H1 (cell line): ENCODE data around the gene MYO1G. TPM values are rescaled to one million over a fixed set of nuclear protein-coding genes. Genes with fewer than 3 reads are reported as not detected.

ENCODE experiments used
- CTCF ChIA-PET: fragments of 300-600 bp; sonication (Branson Sonifier 250); formaldehyde crosslinking; loops from one replicate; lab custom pipeline; 2021; ENCODE audit not compliant: partially characterized antibody; lab: Charles Lee
- POLR2A ChIA-PET: fragments of 300-600 bp; sonication (Branson Sonifier 250); formaldehyde crosslinking; loops from one replicate; lab custom pipeline; 2021; ENCODE audit warnings: inconsistent platforms; ENCODE audit not compliant: partially characterized antibody; lab: Charles Lee
- DNase-seq, 2 experiments: peaks; one replicate each; pipeline versions ENCODE4 v3.0.0 to v3.0.0-alpha.2; 2010 to 2022; ENCODE audit warnings: low spot score in 2 of 2, low read depth in 1 of 2, mixed read lengths in 1 of 2
- FAIRE-seq: peaks from 2 replicates; lab custom pipeline; 2011; peaks lifted over from hg19 to GRCh38; lab: Jason Lieb, UNC
- H2AFZ ChIP-seq: 2 replicates; pipeline ENCODE4 v1.8.1; 2012; ENCODE audit warnings: low read length, inconsistent platforms
- H2AK5ac ChIP-seq: 2 replicates; pipeline ENCODE4 v1.6.1; 2013; ENCODE audit warnings: low read depth, low read length
- H2BK120ac ChIP-seq: replicated peaks from 2 replicates; pipeline ENCODE3; 2013; ENCODE audit warnings: low read depth, low read length, inconsistent platforms
- H2BK12ac ChIP-seq: 2 replicates; pipeline ENCODE4 v1.6.1; 2013; ENCODE audit warnings: low read depth, low read length
- H2BK15ac ChIP-seq: 2 replicates; pipeline ENCODE4 v1.6.1; 2013; ENCODE audit warnings: low read length
- H2BK20ac ChIP-seq: 2 replicates; pipeline ENCODE4 v1.6.1; 2013; ENCODE audit warnings: low read length
- H2BK5ac ChIP-seq: 2 replicates; pipeline ENCODE4 v1.6.1; 2013; ENCODE audit warnings: low read depth, low read length
- H3K14ac ChIP-seq: 2 replicates; pipeline ENCODE4 v1.6.1; 2013; ENCODE audit warnings: inconsistent platforms; ENCODE audit not compliant: insufficient read length
- H3K18ac ChIP-seq: 2 replicates; pipeline ENCODE4 v1.6.1; 2013; ENCODE audit warnings: low read length; ENCODE audit errors: extremely low read depth
- H3K23ac ChIP-seq: 2 replicates; pipeline ENCODE4 v1.6.1; 2013; ENCODE audit warnings: inconsistent platforms; ENCODE audit not compliant: insufficient read length
- H3K23me2 ChIP-seq: 2 replicates; pipeline ENCODE4 v1.6.1; 2013; ENCODE audit warnings: low read depth, low read length
- H3K27ac ChIP-seq: 2 replicates; pipeline ENCODE4 v1.6.1; 2011; ENCODE audit warnings: low read depth, low read length, inconsistent platforms
- H3K27me3 ChIP-seq, 4 experiments: replicated peaks in 1 of 4; 1 replicate in 1 of 4; 2 replicates in 3 of 4; pipeline versions ENCODE4 v1.6.1 to v1.8.1; 2011 to 2013; ENCODE audit warnings: low read length in 3 of 4, mild to moderate bottlenecking in 3 of 4, inconsistent platforms in 2 of 4, mixed read lengths in 2 of 4, moderate library complexity in 1 of 4; ENCODE audit not compliant: control insufficient read depth in 3 of 4, insufficient read depth in 3 of 4; ENCODE audit errors: extremely low read depth in 1 of 4
- H3K36me3 ChIP-seq, 4 experiments: 2 replicates each; pipeline versions ENCODE4 v1.6.1 to v1.8.1; 2011 to 2013; ENCODE audit warnings: mild to moderate bottlenecking in 4 of 4, low read length in 3 of 4, moderate library complexity in 2 of 4, control low read depth in 1 of 4, inconsistent platforms in 1 of 4; ENCODE audit not compliant: insufficient read depth in 4 of 4, control insufficient read depth in 2 of 4
- H3K4ac ChIP-seq: replicated peaks from 2 replicates; pipeline ENCODE3; 2013; ENCODE audit warnings: low read length, low read depth, mixed read lengths, inconsistent platforms; ENCODE audit not compliant: insufficient read length
- H3K4me1 ChIP-seq, 4 experiments: replicated peaks in 1 of 4; 1 replicate in 1 of 4; 2 replicates in 3 of 4; pipeline versions ENCODE4 v1.6.1 to v1.8.1; 2011 to 2013; ENCODE audit warnings: low read length in 3 of 4, inconsistent platforms in 2 of 4, mixed read lengths in 1 of 4; ENCODE audit not compliant: insufficient read depth in 4 of 4, control insufficient read depth in 3 of 4
- H3K4me2 ChIP-seq, 2 experiments: 2 replicates each; pipeline versions ENCODE4 v1.6.1 to v1.8.1; 2011 to 2013; ENCODE audit warnings: low read depth in 2 of 2, low read length in 2 of 2, control low read depth in 1 of 2, inconsistent platforms in 1 of 2, mild to moderate bottlenecking in 1 of 2; ENCODE audit not compliant: insufficient read depth in 1 of 2
- H3K4me3 ChIP-seq, 4 experiments: fragments of 200-600, 300-600 bp in 1 of 4; sonication (generic), shearing (Covaris generic), sonication (Bioruptor Twin) in 1 of 4; 2 replicates each; pipeline versions ENCODE4 v1.5.1 to v1.8.1; 2011 to 2016; ENCODE audit warnings: low read length in 4 of 4, low read depth in 3 of 4, control low read depth in 2 of 4, inconsistent platforms in 2 of 4, mild to moderate bottlenecking in 2 of 4, mixed read lengths in 1 of 4, moderate library complexity in 1 of 4; ENCODE audit not compliant: insufficient read depth in 2 of 4; ENCODE audit errors: extremely low read depth in 1 of 4
- H3K56ac ChIP-seq: replicated peaks from 2 replicates; pipeline ENCODE3; 2013; ENCODE audit warnings: low read depth, mild to moderate bottlenecking, mixed read lengths, low read length, inconsistent platforms; ENCODE audit not compliant: insufficient read length
- H3K79me1 ChIP-seq: 2 replicates; pipeline ENCODE4 v1.6.1; 2013; ENCODE audit warnings: low read depth, low read length, control low read depth
- H3K79me2 ChIP-seq, 2 experiments: 2 replicates each; pipeline versions ENCODE4 v1.6.1 to v1.8.1; 2012 to 2013; ENCODE audit warnings: low read length in 2 of 2, mild to moderate bottlenecking in 2 of 2, inconsistent platforms in 1 of 2; ENCODE audit not compliant: insufficient read depth in 2 of 2, control insufficient read depth in 1 of 2
- H3K9ac ChIP-seq, 4 experiments: replicated peaks in 1 of 4; 1 replicate in 1 of 4; 2 replicates in 3 of 4; pipeline versions ENCODE4 v1.6.1 to v1.8.1; 2011 to 2013; ENCODE audit warnings: low read depth in 3 of 4, low read length in 3 of 4, control low read depth in 2 of 4, mild to moderate bottlenecking in 2 of 4, moderate library complexity in 2 of 4, inconsistent platforms in 1 of 4; ENCODE audit errors: extremely low read depth in 1 of 4
- H3K9me3 ChIP-seq, 2 experiments: 2 replicates each; pipeline versions ENCODE4 v1.6.1 to v1.8.1; 2012 to 2013; ENCODE audit warnings: mild to moderate bottlenecking in 2 of 2, moderate library complexity in 2 of 2, control low read depth in 1 of 2, inconsistent platforms in 1 of 2, low read depth in 1 of 2, low read length in 1 of 2, mixed read lengths in 1 of 2; ENCODE audit not compliant: insufficient read depth in 2 of 2
- H4K20me1 ChIP-seq, 2 experiments: replicated peaks in 1 of 2; 2 replicates each; pipeline versions ENCODE3 to v1.8.1; 2011 to 2013; ENCODE audit warnings: inconsistent platforms in 2 of 2, low read length in 2 of 2, mild to moderate bottlenecking in 1 of 2; ENCODE audit not compliant: insufficient read depth in 2 of 2, control insufficient read depth in 1 of 2
- H4K5ac ChIP-seq: 2 replicates; pipeline ENCODE4 v1.6.1; 2013; ENCODE audit warnings: low read length, low read depth, mixed read lengths, inconsistent platforms; ENCODE audit not compliant: insufficient read length
- H4K8ac ChIP-seq: 2 replicates; pipeline ENCODE4 v1.8.0; 2013; ENCODE audit warnings: mild to moderate bottlenecking, moderate library complexity, low read length, inconsistent platforms; ENCODE audit not compliant: insufficient read depth; ENCODE audit errors: extremely low read depth
- H4K91ac ChIP-seq: replicated peaks from 2 replicates; pipeline ENCODE3; 2013; ENCODE audit warnings: low read length, mixed read lengths, inconsistent platforms; ENCODE audit not compliant: insufficient read length
- WGBS, 2 experiments: shearing (Covaris generic) in 1 of 2; methylation state at CpG; one replicate each; pipeline versions ENCODE4 v1.1.6 to v1.1.7; 2013 to 2015; ENCODE audit warnings: low lambda C conversion rate in 2 of 2, mixed read lengths in 2 of 2, inconsistent platforms in 1 of 2, low coverage in 1 of 2, missing lambda C conversion rate in 1 of 2; ENCODE audit not compliant: insufficient replicate concordance in 2 of 2, insufficient coverage in 1 of 2, insufficient read length in 1 of 2; ENCODE audit errors: extremely low coverage in 1 of 2, missing lambda C conversion rate in 1 of 2; 5-methylcytosine and 5-hydroxymethylcytosine counted together
- polyA plus RNA-seq, 7 experiments: library from polyadenylated mRNA; depleted of rRNA in 3 of 7; stranded (reverse) in 5 of 7; unstranded in 2 of 7; fragments of >200 nt in 5 of 7; fragments of 200-250 nt in 2 of 7; gene quantifications; 1 replicate in 5 of 7; 2 replicates in 1 of 7; 4 replicates in 1 of 7; pipeline versions ENCODE4 v1.2.1 to v1.2.3, GENCODE V29; 2011 to 2013; ENCODE audit warnings: missing spikeins in 2 of 7, mixed read lengths in 2 of 7
- total RNA-seq: library from RNA; stranded (reverse); fragmentation: NEBNext Ultra II Directional; extraction: Animal tissue kit (Norgen Biotek cat#: 25700); gene quantifications from 2 replicates; pipeline ENCODE4 v1.2.1, GENCODE V29; 2021

Gene MYO1G
- total and polyA plus RNA-seq, 2 of the 8 experiments (the other 6 are each of a cell fraction or from before 2014, with no cell fraction given), result 0.08 to 0.19 TPM

DNA sequence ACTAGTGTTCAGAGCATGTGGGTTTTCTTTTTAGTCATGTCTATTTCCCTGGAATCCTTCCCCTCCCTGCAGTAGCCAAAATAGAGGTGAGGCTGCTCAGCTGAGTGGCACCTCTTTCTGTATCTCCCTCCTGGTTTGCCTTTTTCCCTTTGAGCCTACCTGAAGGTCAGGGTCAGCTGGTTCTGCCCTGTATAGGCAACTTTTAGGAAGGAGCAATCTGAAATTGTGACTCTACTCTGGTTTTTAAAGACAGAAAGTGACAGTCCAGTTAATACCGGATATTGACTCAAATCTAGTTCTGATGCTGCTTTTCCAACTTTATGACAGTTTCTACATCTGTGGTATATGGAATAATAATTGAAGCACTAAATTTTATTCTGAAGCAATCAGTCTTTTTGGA is 47.2 kb upstream of the MYO1G start:
- H3K23ac ChIP-seq, result no peak overlapping the region
- H4K8ac ChIP-seq, result no peak overlapping the region
- H3K36me3 ChIP-seq, result no peaks in the 10 kb centered on the region
- no peak overlapping the region for H3K18ac ChIP-seq
- H3K4me3 ChIP-seq, result no peak overlapping the region
- H2AFZ ChIP-seq, result no peak overlapping the region
- H3K79me2 ChIP-seq, result peaks cover 0 to 14% of the 10 kb centered on the region in 2 experiments; a peak in 2 of 4 replicates
- no peak overlapping the region for H2BK20ac ChIP-seq
- no peak overlapping the region for H2BK120ac ChIP-seq
- peaks cover under 1 to 9% of the 10 kb centered on the region in 2 experiments for H4K20me1 ChIP-seq
- no peak overlapping the region for H3K56ac ChIP-seq
- H2AK5ac ChIP-seq, result no peak overlapping the region
- WGBS, 2 experiments, result 89% methylated on average over 1 of the region's 1 CpG; no CpG with 5 or more reads in 1 of the 2 experiments
- H3K27ac ChIP-seq, result no peak overlapping the region
- H3K4me2 ChIP-seq, result no peak overlapping the region
- H2BK15ac ChIP-seq, result no peak overlapping the region
- H3K4me1 ChIP-seq, result no peaks in the 10 kb centered on the region
- H3K4ac ChIP-seq, result no peak overlapping the region
- CTCF ChIA-PET, result no interaction called here
- POLR2A ChIA-PET, result interaction anchor here (0.6 to 1.0 kb wide), 2 partner anchors 11 to 421 kb away, joined by 3 to 4 read pairs; no protein-coding TSS in a partner anchor
- H3K14ac ChIP-seq, result no peak overlapping the region
- H4K91ac ChIP-seq, result no peak overlapping the region
- no peak overlapping the region for H2BK5ac ChIP-seq
- H2BK12ac ChIP-seq, result no peak overlapping the region
- FAIRE-seq (no peak), DNase-seq (no peak)
- H3K23me2 ChIP-seq, result no peaks in the 10 kb centered on the region
- no peaks in the 10 kb centered on the region for H3K9me3 ChIP-seq
- no peaks in the 10 kb centered on the region for H3K27me3 ChIP-seq
- no peak overlapping the region for H4K5ac ChIP-seq
- no peak overlapping the region for H3K9ac ChIP-seq
- no peaks in the 10 kb centered on the region; the same call in none of the 2 replicates for H3K79me1 ChIP-seq
